Erythroblast (primary cell): ENCODE measurements around the gene BBS9.

Source experiments
- GATA1 ChIP-seq: IDR thresholded peaks from 2 replicates; pipeline ENCODE4 v1.6.1; 2011; ENCODE audit warnings: low read depth, mild to moderate bottlenecking, control low read depth, low read length, moderate library complexity
- POLR2A ChIP-seq: IDR thresholded peaks from 2 replicates; pipeline ENCODE4 v1.6.1; 2011; ENCODE audit warnings: mild to moderate bottlenecking, low read length

GRCh38 chr7:33156441-33156840 is 27.1 kb downstream of the BBS9 start:
- TF ChIP-seq POLR2A (no peak), GATA1 (no peak)
